ENCODE measurements around the gene ADAM10.

- TF ChIP-seq, protein P1, sequence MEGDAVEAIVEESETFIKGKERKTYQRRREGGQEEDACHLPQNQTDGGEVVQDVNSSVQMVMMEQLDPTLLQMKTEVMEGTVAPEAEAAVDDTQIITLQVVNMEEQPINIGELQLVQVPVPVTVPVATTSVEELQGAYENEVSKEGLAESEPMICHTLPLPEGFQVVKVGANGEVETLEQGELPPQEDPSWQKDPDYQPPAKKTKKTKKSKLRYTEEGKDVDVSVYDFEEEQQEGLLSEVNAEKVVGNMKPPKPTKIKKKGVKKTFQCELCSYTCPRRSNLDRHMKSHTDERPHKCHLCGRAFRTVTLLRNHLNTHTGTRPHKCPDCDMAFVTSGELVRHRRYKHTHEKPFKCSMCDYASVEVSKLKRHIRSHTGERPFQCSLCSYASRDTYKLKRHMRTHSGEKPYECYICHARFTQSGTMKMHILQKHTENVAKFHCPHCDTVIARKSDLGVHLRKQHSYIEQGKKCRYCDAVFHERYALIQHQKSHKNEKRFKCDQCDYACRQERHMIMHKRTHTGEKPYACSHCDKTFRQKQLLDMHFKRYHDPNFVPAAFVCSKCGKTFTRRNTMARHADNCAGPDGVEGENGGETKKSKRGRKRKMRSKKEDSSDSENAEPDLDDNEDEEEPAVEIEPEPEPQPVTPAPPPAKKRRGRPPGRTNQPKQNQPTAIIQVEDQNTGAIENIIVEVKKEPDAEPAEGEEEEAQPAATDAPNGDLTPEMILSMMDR (conservative IDR thresholded peaks at IDR 0.05; ENCODE audit: low read length): no peak
- TF ChIP-seq EZH2phosphoT487 (IDR thresholded peaks at IDR 0.05; ENCODE audit: borderline replicate concordance): no peak
Observed at GRCh38 chr15:58703610-58704009, 45.9 kb downstream of the ADAM10 start.

All from Loucy (cell line).